ENCODE data around the gene PCDHGA1.
A peak's percentile ranks its signal among the peaks of the same experiment; 100 is the strongest.

PCDHGA1 gene

GRCh38 chr5:141437221-141437620 is 106.9 kb downstream of the PCDHGA1 start:
- in situ Hi-C loops (cut with MboI; ENCODE audit: low pct_unique_long_range_greater_than_20kb, low sequenced_read_pairs, unreplicated experiment): no loop called here
- DNase-seq (ENCODE audit: low spot score): no peak
- no peak for TF ChIP-seq CTCF (IDR thresholded peaks at IDR 0.05; ENCODE audit: extremely low read depth, insufficient read depth, missing control alignments)

- in situ Hi-C loops (cut with MboI; ENCODE audit: low pct_unique_long_range_greater_than_20kb, low sequenced_read_pairs, unreplicated experiment): no loop called here
- no peak for TF ChIP-seq CTCF (IDR thresholded peaks at IDR 0.05; ENCODE audit: extremely low read depth, insufficient read depth, missing control alignments)
- DNase-seq (ENCODE audit: low spot score): no peak
Measured at GRCh38 chr5:141439411-141440141, 109.3 kb downstream of the PCDHGA1 start.

- in situ Hi-C loops (cut with MboI; ENCODE audit: low pct_unique_long_range_greater_than_20kb, low sequenced_read_pairs, unreplicated experiment): no loop called here
- DNase-seq (ENCODE audit: low spot score): no peak
- no peak for TF ChIP-seq CTCF (IDR thresholded peaks at IDR 0.05; ENCODE audit: extremely low read depth, insufficient read depth, missing control alignments)
Measured at GRCh38 chr5:141440341-141440740, 110.0 kb downstream of the PCDHGA1 start.

- TF ChIP-seq CTCF (IDR thresholded peaks at IDR 0.05; ENCODE audit: extremely low read depth, insufficient read depth, missing control alignments): no peak
- in situ Hi-C loops (cut with MboI; ENCODE audit: low pct_unique_long_range_greater_than_20kb, low sequenced_read_pairs, unreplicated experiment): no loop called here
- no peak for DNase-seq (ENCODE audit: low spot score)
Measured at GRCh38 chr5:141441571-141442170, 111.4 kb downstream of the PCDHGA1 start.

- no peak for TF ChIP-seq CTCF (IDR thresholded peaks at IDR 0.05; ENCODE audit: extremely low read depth, insufficient read depth, missing control alignments)
- in situ Hi-C loops (cut with MboI; ENCODE audit: low pct_unique_long_range_greater_than_20kb, low sequenced_read_pairs, unreplicated experiment): no loop called here
Measured at GRCh38 chr5:141465351-141465750, 135.0 kb downstream of the PCDHGA1 start.

GRCh38 chr5:141475625-141476131 is 145.4 kb downstream of the PCDHGA1 start, which contains the start of gene PCDHGC3:
Gene PCDHGC3, plus strand, starts transcription at chr5:141475966. Its CDS starts 151 bp downstream, at chr5:141476117.
- TF ChIP-seq CTCF (IDR thresholded peaks at IDR 0.05; ENCODE audit: extremely low read depth, insufficient read depth, missing control alignments): peak; percentile 80
- peak; percentile 84 for DNase-seq (ENCODE audit: low spot score)
- in situ Hi-C loops (cut with MboI; ENCODE audit: low pct_unique_long_range_greater_than_20kb, low sequenced_read_pairs, unreplicated experiment): no loop called here

More at GRCh38 chr5:141465351-141465750, 135.0 kb downstream of the PCDHGA1 start:
- no peak for DNase-seq (ENCODE audit: low spot score)

Measured in GM13977 (cell line).